Erythroblast (primary cell): ENCODE measurements around the gene TEX38.

ENCODE experiments used
- GATA1 ChIP-seq: IDR thresholded peaks from 2 replicates; pipeline ENCODE4 v1.6.1; 2011; ENCODE audit warnings: low read depth, mild to moderate bottlenecking, control low read depth, low read length, moderate library complexity
- POLR2A ChIP-seq: IDR thresholded peaks from 2 replicates; pipeline ENCODE4 v1.6.1; 2011; ENCODE audit warnings: mild to moderate bottlenecking, low read length

DNA sequence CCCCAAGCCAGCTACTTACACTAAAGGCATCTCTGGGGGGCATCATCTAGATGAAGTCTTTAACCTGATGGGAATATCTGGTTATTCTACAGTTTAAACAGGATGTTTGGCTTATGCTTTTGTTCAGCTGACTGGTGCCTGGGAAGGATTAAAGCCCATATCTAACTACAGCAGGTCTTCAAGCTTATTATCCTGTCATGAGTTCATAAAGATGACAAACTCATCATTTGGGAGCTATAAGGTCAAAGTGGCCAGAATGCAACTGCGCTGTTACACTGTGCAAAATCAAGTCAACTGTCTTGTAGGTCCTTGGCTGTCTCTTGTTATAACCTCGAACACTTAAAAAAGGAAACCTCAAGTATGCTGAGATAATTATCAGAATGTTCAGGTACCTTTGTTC, 36.4 kb upstream of the TEX38 start:
- TF ChIP-seq POLR2A, result no peak
- TF ChIP-seq GATA1, result no peak
